DMS153 treated with DMSO at 0.1 percent for 48 hours (cell line): Measurements from ENCODE around the gene AOX1.
"Not testable (repeated sequence)": the region's sequence is repeated elsewhere in the genome, so short reads cannot be mapped to it uniquely, and the experiment has no call there.

Source experiments
- DNase-seq: peaks from one replicate; lab custom pipeline; 2025; ENCODE audit not compliant: unreplicated experiment; lab: John Stamatoyannopoulos, UW

Gene AOX1

DNA sequence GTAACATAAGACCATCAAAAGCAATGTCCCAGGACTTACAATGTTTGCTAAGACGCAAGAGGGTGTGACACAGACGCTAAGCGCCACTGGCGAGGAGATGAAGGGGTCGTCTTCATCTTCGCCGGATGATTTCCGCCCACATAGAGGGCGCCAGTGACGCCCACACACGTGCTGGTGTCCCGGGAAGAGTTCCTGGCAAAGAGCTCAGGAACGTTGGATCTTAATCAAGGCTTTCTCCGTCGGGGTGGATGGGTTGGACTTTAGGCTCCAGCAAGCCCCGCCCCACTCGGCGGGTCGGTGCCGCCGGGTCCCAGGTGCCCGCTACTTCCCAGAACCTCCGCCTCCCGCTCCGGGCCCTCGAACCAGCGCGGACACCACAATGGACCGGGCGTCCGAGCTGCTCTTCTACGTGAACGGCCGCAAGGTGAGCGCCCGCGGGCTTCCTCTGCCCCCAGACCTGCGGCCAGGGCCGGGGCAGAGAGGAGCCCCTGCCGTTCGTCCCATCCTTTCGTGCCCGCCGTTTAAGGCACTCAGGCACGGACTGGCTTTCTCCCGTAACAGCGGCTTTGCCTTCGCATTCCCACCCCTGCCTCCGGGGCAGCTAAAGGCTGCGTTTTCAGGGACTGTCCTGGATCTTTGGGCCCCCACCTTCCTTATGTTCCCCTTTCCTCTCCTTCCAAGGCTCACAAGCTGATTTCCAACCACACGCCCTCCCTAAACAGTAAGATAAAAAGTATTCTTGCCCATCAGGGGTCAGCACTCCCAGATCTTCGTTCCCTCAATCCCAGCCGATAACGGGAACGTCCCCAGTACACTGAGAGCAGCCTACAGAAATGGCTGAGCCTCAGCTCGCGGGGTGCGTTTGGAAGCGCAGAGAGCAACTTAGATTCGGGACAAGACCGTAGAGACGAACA lies at the start of gene AOX1:
TSS of gene AOX1 (plus strand) at position 285 of the 914 bp plus-strand sequence. CDS start at position 380, 95 bp downstream.
- no peak for DNase-seq

GRCh38 chr2:200538139-200538538 lies 47.7 kb upstream of the AOX1 start:
- DNase-seq, result no peak

DNA sequence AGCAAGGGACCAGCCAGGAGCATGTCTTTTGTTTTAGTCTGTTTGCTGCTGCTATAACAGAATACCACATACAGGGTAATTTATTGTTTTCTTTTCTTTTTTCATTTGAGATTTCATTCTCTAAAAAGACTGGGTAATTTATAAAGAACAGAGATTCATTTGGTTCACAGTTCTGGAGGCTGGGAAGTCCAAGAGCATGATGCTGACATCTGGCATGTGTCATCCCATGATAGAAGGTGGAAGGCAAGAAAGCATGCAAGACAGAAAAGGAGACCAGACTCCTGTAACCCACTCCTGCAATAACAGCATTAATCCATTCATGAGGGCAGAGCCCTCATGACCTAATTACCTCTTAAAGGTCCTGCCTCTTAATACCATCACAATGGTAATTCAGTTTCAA lies 45.0 kb upstream of the AOX1 start:
- DNase-seq, result no peak

DNA sequence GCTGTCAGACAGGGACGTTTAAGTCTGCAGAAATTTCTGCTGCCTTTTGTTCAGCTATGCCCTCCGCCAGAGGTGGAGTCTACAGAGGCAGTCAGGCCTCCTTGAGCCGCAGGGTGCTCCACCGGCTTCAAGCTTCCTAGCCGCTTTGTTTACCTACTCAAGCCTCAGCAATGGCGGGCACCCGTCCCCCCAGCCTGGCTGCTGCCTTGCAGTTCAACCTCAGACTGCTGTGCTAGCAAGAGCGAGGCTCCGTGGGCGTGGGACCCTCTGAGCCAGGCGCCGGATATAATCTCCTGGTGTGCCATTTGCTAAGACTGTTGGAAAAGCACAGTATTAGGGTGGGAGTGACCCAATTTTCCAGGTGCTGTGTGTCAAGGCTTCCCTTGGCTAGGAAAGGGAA lies 19.2 kb upstream of the AOX1 start:
- DNase-seq, result not testable (repeated sequence)

DNA sequence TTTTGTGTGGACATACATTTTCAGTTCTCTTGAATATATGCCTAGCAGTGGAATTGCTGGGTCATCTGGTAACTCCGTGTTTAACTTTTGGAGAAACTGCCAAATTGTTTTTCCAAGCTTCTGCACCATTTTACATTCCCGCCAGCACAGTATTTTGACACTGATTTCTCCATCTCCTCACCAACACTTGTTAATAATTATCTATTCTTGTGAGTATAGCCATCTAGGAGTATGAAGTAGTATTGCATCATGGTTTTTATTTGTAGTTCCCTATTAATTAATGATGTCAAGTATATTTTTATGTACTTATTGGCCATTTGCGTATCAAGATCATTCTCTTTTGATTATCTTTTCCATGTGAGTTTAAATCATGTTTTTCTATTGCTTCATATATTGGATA lies 17.9 kb upstream of the AOX1 start:
- no peak for DNase-seq

GRCh38 chr2:200575957-200576356 lies 9.9 kb upstream of the AOX1 start:
- DNase-seq, result no peak

DNA sequence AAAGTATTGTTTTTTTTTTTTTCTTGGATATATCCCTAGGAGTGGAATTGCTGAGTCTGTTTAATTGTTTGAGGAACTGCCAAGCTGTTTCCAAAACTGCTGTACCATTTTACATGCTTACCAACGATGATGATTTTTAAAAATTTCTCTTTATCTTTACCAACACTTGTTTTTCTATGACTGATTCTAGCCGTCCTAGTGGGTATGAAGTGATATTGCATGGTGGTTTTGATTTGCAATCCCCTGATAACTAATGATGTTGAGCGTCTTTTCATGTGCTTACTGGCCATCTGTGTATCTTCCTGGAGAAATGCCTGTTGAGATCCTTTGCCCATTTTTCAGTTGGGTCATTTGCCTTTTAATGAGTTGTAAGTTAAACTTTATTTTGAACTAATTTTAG lies 8.8 kb upstream of the AOX1 start:
- DNase-seq, result no peak

- no peak for DNase-seq
Measured at GRCh38 chr2:200578778-200579177, 7.0 kb upstream of the AOX1 start.

- DNase-seq, result no peak
Measured at GRCh38 chr2:200584639-200585038, 1.2 kb upstream of the AOX1 start.

DNA sequence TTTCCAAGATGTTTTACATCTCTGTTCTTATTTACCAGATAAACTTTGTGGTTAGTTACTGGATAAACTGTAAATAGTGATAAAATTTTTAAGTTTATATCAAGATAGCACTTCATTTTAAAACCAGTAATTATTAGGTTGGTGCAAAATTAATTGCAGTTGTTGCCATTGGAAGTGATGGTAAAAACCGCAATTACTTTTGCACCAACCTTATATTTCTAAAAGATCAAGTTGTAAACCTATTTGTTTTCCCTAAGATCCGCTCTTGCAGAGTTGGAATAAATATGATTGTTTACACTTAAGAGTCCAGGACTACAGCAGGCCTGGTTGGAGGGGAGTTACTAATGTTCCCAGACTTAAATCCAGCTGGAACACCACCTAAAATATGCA lies 479 bp upstream of the AOX1 start:
- no peak for DNase-seq

DNA sequence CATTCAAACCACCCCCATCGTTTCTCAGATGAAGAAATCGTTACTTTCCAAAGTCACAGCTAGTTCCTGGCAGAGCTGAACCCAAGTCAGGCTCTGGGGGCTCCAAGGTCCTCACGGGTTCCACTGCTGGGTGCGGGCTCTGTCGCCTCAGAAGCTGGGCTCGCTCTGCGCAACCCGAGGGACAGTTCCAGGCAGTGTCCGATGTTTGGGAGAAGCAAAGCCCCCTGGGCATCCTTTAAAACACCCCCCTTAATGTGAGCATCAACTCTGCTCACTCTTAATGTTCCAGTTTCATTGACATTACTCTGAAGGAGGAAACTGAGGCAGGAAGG lies 796 bp downstream of the AOX1 start:
- no peak for DNase-seq

- no peak for DNase-seq
Measured at GRCh38 chr2:200587007-200587616, 1.3 kb downstream of the AOX1 start.

- no peak for DNase-seq
Measured at GRCh38 chr2:200588076-200588678, 2.4 kb downstream of the AOX1 start.

- DNase-seq, result no peak
Measured at GRCh38 chr2:200590090-200590489, 4.3 kb downstream of the AOX1 start.

- no peak for DNase-seq
Measured at GRCh38 chr2:200591308-200591707, 5.5 kb downstream of the AOX1 start.

- DNase-seq, result no peak
Measured at GRCh38 chr2:200592406-200593075, 6.7 kb downstream of the AOX1 start.

- no peak for DNase-seq
Measured at GRCh38 chr2:200593905-200594304, 8.1 kb downstream of the AOX1 start.

DNA sequence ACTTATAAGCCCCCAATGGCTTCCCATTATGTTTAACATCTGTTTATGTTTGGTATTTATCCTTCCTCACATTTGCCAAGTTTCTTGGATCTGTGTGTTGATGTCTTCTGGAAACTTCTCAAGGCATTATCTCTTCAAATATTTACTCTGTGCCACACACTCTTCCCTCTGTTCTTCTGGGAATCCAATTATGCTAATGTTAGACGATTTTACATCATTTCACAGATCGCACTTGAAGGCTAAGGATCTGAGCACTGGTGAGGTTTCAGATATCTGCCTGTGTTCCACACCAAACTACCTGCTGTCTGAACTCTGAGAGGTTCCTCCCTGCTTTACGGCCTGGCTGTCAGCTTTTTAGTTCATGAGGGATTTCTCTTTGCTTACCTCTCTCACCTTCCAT lies 10.1 kb downstream of the AOX1 start:
- no peak for DNase-seq

DNA sequence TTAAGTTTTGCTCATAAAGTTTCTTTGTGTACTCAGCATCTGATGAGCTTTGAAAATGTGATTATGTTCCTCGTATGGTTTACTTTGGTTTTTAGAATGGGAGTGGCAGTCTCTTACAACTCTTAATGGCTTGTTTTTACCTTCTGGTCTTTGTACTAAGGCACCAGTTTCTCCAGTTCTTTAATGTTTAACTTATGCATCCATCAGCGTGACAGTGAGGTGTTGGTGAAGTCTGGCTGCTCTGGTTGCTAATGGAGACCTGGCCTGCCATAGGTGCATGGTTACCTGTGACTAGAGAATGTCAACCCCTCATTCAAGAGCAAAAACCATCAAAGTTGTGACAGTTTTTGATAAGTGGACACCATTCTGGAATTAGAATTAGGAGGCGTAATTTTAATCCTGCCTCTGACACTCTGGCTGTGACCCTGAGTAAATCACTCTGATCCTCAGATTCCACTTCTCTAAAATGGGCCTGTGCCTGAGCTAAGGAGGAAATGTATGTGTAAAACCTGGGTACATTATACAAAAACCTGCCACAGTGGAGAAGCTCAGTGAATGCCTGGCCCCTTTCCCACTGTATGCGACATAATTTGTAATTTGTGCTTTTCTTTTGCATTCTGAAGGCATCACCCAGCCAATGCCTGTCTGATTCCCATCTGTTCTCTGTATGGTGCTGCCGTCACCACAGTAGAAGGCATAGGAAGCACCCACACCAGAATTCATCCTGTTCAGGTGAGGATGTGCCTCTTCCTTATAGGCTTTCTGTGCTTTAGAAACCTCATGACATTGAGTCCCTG lies 11.2 kb downstream of the AOX1 start:
- no peak for DNase-seq

GRCh38 chr2:200599206-200599605 lies 13.4 kb downstream of the AOX1 start:
- no peak for DNase-seq
